GM15510 (cell line): ENCODE data around the gene HAVCR2.

Source experiments
- POLR2A ChIP-seq: IDR thresholded peaks from 3 replicates; pipeline ENCODE4 v1.6.1; 2011; ENCODE audit warnings: borderline replicate concordance; ENCODE audit not compliant: insufficient read length; ENCODE audit errors: extremely low read depth

The HAVCR2 gene

GRCh38 chr5:157115012-157115411, 6.2 kb upstream of the HAVCR2 start:
- no peak for TF ChIP-seq POLR2A

GRCh38 chr5:157113002-157113401, 4.2 kb upstream of the HAVCR2 start:
- TF ChIP-seq POLR2A: no peak

GRCh38 chr5:157109744-157110143, 900 bp upstream of the HAVCR2 start:
- no peak for TF ChIP-seq POLR2A

- no peak for TF ChIP-seq POLR2A
Measured at GRCh38 chr5:157107508-157107907, 1.3 kb downstream of the HAVCR2 start.

GRCh38 chr5:157106630-157107461, 2.0 kb downstream of the HAVCR2 start:
- TF ChIP-seq POLR2A: no peak

- no peak for TF ChIP-seq POLR2A
Measured at GRCh38 chr5:157100140-157100679, 8.6 kb downstream of the HAVCR2 start.

GRCh38 chr5:157088342-157088990, 20.4 kb downstream of the HAVCR2 start:
- no peak for TF ChIP-seq POLR2A

- no peak for TF ChIP-seq POLR2A
Measured at GRCh38 chr5:157086751-157087359, 22.0 kb downstream of the HAVCR2 start.

GRCh38 chr5:157085930-157086329, 22.9 kb downstream of the HAVCR2 start:
- no peak for TF ChIP-seq POLR2A

- no peak for TF ChIP-seq POLR2A
Measured at GRCh38 chr5:157080286-157080685, 28.6 kb downstream of the HAVCR2 start.

GRCh38 chr5:157076558-157076957, 32.3 kb downstream of the HAVCR2 start:
- TF ChIP-seq POLR2A: no peak

GRCh38 chr5:157072508-157072907, 36.3 kb downstream of the HAVCR2 start:
- TF ChIP-seq POLR2A: no peak

GRCh38 chr5:157069949-157070348, 38.9 kb downstream of the HAVCR2 start:
- TF ChIP-seq POLR2A: no peak

GRCh38 chr5:157068785-157069184, 40.1 kb downstream of the HAVCR2 start:
- no peak for TF ChIP-seq POLR2A

- TF ChIP-seq POLR2A: no peak
Measured at GRCh38 chr5:157068339-157068738, 40.5 kb downstream of the HAVCR2 start.

GRCh38 chr5:157067005-157067404, 41.8 kb downstream of the HAVCR2 start:
- TF ChIP-seq POLR2A: no peak

GRCh38 chr5:157066080-157066479, 42.8 kb downstream of the HAVCR2 start:
- no peak for TF ChIP-seq POLR2A
